NOMO-1 (cell line): ENCODE data around the gene RAPH1.
"Not testable (repeated sequence)": the region's sequence is repeated elsewhere in the genome, so short reads cannot be mapped to it uniquely, and the experiment has no call there.

Experiments
- DNase-seq, 2 experiments: peaks; one replicate each; lab custom pipeline; 2025; ENCODE audit not compliant: unreplicated experiment in 2 of 2; lab: John Stamatoyannopoulos, UW

Gene RAPH1

GRCh38 chr2:203442463-203442862 lies 92.6 kb downstream of the RAPH1 start:
- DNase-seq, result no peak

GRCh38 chr2:203441463-203441862 lies 93.6 kb downstream of the RAPH1 start:
- DNase-seq, result no peak

GRCh38 chr2:203440671-203441070 lies 94.4 kb downstream of the RAPH1 start:
- DNase-seq, result no peak

- DNase-seq, result peak in 1 of 2 experiments; percentile 33
Observed at GRCh38 chr2:203438528-203438927, 96.6 kb downstream of the RAPH1 start.

DNA sequence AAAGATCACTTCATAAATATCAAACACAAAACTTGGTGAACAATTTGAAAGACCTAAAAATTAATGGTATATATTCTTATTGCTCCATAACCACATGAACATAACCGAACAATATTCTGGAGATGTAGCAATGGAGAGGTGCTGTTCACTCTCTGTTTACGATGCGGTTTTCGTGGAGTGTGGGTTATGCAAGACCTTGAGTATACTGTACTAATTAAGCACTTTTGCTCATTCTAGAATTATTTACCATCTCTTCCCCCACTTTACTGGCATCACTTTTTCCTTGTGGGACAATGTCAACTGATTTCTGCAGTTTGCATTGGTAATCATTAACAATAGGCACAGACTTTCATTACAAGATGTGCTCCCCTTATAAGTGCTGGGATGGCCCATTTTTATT lies 97.6 kb downstream of the RAPH1 start:
- peak; percentile 51 to 96 for DNase-seq

DNA sequence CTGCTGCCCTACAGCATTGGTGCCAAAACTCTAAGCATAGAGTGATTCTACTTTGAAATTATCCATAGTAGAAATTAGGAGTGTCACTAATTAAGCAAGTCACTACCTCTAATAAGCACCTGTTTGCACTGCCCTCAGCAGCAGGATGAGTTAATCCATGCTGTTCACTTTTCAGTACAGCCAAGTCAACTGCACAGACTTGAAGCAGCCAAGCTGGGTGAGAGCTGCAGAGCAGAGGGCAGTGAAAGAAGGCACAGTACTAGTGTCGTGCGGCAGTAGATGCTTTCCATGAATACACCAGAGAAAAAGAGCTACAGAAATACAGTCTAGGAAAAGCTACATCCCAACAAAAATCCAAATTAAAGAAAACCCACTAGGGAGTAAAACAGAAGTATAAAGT lies 98.6 kb downstream of the RAPH1 start:
- DNase-seq, result no peak

DNA sequence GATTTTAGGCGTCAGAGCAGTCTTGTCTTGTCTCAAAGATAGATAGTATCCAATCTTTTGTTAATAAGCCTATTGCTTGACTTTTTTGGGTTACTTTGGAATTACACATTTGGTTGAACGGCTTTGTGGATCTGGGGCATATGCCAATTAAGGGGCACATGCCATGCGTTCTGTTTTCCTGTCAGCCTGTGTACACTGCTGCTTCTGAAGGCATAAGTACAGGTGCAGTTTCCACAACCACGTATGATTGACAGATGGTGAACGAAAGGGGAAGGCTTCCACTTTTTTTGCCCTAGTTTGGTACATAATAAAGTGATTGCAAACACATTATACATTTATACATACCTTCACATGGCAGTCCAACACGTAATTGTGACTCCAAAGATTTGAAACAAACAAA lies 102.3 kb downstream of the RAPH1 start:
- no peak for DNase-seq

DNA sequence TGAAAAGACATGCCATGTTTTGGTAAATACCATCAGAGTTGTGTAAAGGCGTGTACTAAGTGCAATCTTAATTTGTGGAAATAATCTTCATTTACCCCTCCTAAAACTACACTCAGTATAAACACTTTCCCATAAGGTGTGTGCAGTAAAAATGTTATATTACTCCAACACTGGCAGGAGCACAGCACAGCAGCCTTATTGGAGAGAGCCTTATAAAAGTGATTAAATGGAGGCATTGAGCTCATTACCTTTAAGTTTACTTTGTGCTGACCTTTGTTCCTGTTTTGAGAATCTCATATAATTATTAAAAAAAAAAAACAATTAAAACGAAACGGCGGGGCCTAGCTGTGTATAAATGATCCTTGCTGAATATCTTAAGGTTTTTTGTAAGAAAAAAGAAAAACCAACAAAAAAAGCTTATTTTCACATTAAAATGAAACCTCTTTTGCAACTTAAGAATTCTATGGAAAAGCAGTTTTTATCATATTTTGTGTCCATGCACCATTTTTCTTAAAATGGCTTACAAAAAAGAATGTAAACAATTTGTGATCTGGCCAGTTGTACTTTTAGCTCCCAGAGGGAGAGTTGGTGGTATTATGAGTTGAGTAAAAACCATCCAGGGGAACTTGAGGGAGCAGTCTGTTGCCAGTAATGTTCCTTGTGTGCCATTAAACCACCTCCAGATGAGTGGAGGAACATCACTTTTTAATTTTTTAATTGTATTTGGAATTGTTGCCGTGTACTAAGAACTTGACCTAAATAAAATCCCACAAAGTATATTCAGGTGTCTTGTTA lies 103.5 kb downstream of the RAPH1 start:
- DNase-seq, result no peak

GRCh38 chr2:203429643-203430042 lies 105.5 kb downstream of the RAPH1 start:
- not testable (repeated sequence) for DNase-seq

GRCh38 chr2:203427061-203427460 lies 108.0 kb downstream of the RAPH1 start:
- DNase-seq, result no peak

- no peak for DNase-seq
Observed at GRCh38 chr2:203418271-203418670, 116.8 kb downstream of the RAPH1 start.

- no peak for DNase-seq
Observed at GRCh38 chr2:203413796-203414195, 121.3 kb downstream of the RAPH1 start.

- DNase-seq, result no peak
Observed at GRCh38 chr2:203412546-203413331, 122.4 kb downstream of the RAPH1 start.

GRCh38 chr2:203407496-203407895 lies 127.6 kb downstream of the RAPH1 start:
- no peak for DNase-seq

DNA sequence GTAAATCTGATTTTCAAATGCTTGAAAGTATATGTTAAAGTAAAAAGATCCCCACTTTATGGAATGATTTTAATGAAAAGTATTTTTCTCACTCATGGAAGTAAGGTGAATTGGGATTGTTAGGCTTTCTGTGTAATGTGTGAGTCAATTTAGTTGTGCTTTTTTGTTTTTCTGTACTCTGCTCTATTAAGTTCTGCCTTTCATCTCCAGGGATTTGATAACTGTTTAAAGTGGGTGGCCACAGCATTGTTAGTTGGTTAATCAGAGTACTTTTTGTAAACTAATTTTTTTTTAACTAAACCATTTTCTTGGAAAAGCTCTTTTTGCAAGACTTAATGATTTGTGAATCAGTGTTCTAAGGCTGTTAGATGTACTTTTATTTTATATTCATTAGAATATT lies 130.1 kb downstream of the RAPH1 start:
- no peak for DNase-seq

- DNase-seq, result no peak
Observed at GRCh38 chr2:203400805-203401585, 134.1 kb downstream of the RAPH1 start.

- no peak for DNase-seq
Observed at GRCh38 chr2:203399031-203399430, 136.1 kb downstream of the RAPH1 start.

DNA sequence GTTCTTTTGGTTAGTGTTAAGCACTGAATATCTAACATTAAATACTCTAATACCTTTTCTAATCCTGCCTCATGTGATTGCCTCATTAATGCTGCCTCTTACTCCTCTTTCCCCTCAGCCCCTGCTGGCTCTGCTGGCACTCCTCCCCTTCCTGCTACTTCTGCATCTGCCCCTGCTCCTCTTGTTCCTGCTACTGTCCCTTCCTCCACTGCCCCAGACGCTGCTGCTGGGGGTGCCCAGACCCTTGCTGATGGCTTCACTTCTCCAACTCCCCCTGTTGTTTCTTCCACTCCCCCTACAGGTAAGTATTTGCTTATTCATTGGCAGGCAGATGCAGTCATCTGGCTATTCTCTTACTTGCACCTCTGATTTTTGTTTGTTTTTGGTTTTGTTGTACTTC lies 138.4 kb downstream of the RAPH1 start:
- DNase-seq, result no peak

DNA sequence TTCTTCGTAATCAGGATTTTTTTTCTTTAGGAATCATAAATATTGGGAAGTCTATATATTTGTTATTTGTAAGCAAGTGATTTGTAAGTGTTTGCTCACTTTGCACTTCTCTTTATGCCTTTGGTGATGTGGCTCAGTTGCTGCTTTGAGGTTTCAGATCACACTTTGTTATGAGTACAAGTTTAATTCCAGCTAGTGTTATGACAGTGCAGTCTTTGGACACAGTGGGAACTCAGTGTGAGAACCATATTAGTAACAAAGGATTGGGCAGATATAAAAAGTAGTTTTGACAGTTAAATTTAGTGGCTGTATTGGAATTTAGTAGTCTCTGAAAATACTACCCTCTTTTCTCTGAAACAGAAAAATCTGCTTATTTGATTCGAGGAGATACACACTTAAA lies 139.2 kb downstream of the RAPH1 start:
- no peak for DNase-seq

GRCh38 chr2:203394519-203395227 lies 140.4 kb downstream of the RAPH1 start:
- DNase-seq, result no peak

DNA sequence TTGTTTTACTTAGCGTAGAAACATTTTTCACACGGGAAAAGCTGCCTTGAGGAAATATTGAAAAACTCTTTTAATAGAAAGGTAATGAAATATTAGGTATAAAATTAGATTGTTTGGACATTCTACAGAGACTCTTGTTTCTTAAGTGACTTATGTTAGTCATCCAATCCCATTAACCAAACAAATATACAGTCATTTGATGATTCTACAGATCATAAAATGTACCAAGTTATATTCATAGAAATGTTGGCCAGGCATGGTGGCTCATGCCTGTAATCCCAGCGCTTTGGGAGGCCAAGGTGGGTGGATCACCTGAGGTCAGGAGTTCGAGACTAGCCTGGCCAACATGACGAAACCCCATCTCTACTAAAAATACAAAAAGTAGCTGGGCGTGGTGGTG lies 146.9 kb downstream of the RAPH1 start:
- DNase-seq, result not testable (repeated sequence)
